ENCODE results near the gene CDK12.

The CDK12 gene

GRCh38 chr17:39581071-39581758, 119.9 kb downstream of the CDK12 start:
- no peak for DNase-seq (ENCODE audit: low read depth in 1 of 2, low spot score in 1 of 2)

GRCh38 chr17:39581759-39582085, 120.4 kb downstream of the CDK12 start:
- DNase-seq (ENCODE audit: low read depth in 1 of 2, low spot score in 1 of 2) = no peak

- no peak for DNase-seq (ENCODE audit: low read depth in 1 of 2, low spot score in 1 of 2)
Measured at GRCh38 chr17:39582658-39583057, 121.4 kb downstream of the CDK12 start.

All from activated T-helper 1 cell treated with anti-CD3 and anti-CD28 coated beads, Interleukin-2, amount 50 U/mL, for 16 hours (primary cell).